Measurements from ENCODE around the gene STOM. TPM values are rescaled to one million over a fixed set of nuclear protein-coding genes. Genes with fewer than 3 reads are reported as not detected.

STOM gene
- total RNA-seq, 2 donors from 2014 or later: 77.9 to 115 TPM

DNA sequence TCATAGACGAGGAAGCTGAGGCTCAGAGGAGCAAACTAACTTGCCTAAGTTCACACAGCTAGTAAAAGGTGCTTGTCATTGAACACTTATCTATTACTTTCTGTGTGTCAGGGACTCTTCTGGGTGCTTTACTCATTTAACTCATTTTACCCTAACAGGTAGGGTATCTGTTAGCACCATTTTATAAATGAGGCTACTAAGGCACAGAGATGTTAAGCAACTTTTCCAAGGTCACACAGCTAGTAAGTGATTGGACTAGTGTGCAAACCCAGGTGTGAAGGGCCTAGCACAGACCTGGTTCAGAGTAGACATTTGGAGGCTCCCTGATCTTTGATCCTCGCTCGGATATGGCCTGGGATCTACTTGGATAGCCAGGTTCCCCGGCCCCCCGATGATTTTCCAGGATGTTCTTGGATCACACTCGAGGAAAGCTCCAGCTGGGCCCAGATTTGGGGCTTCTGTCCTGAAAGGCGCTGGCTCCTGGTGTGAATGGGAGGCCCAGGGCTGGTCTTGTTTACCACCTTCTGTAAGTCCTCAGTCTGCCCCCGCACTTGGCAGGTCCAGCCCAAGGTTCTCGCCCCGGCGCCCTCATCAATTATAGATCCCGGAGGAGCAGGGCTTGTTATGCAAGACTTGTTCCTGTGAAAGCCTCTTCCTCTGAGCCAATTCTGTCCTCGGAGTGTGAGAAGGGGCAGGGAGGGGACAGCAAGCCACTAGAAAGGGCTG lies 64.6 kb downstream of the STOM start:
- H3K27me3 Mint-ChIP-seq: peaks cover 4% of the 10 kb centered on the region
- no peak overlapping the region for H3K4me3 Mint-ChIP-seq
- peaks cover 2% of the 10 kb centered on the region for H3K4me1 Mint-ChIP-seq
- H3K9me3 ChIP-seq (ENCODE audit: control insufficient read depth, low read length, poor library complexity, severe bottlenecking): no peaks in the 10 kb centered on the region
- DNase-seq (no peak), ATAC-seq (no peak)
- H3K36me3 Mint-ChIP-seq (ENCODE audit: low read depth): peaks cover 1% of the 10 kb centered on the region
- no peak overlapping the region for H3K27ac Mint-ChIP-seq

DNA sequence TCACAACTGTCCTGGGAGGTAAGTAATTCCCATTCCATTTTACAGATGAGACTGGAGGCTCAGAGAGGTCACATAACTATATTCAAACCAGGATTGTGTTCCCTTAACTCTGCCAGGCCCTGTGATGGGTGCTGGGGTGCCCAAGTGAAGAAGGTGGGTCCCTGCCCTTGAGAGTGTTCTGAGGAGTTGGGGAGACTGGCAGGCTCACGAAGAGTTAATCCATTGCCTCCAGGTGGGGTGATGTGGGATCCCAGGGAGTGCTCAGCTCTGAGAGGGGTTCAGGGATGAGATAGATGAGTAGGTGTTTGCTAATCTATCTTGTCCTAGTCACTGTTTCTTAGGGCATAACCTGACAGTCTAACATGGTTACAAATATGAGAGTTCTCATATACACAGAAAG lies 65.3 kb downstream of the STOM start:
- ATAC-seq: no peak
- H3K27ac Mint-ChIP-seq: no peak overlapping the region

DNA sequence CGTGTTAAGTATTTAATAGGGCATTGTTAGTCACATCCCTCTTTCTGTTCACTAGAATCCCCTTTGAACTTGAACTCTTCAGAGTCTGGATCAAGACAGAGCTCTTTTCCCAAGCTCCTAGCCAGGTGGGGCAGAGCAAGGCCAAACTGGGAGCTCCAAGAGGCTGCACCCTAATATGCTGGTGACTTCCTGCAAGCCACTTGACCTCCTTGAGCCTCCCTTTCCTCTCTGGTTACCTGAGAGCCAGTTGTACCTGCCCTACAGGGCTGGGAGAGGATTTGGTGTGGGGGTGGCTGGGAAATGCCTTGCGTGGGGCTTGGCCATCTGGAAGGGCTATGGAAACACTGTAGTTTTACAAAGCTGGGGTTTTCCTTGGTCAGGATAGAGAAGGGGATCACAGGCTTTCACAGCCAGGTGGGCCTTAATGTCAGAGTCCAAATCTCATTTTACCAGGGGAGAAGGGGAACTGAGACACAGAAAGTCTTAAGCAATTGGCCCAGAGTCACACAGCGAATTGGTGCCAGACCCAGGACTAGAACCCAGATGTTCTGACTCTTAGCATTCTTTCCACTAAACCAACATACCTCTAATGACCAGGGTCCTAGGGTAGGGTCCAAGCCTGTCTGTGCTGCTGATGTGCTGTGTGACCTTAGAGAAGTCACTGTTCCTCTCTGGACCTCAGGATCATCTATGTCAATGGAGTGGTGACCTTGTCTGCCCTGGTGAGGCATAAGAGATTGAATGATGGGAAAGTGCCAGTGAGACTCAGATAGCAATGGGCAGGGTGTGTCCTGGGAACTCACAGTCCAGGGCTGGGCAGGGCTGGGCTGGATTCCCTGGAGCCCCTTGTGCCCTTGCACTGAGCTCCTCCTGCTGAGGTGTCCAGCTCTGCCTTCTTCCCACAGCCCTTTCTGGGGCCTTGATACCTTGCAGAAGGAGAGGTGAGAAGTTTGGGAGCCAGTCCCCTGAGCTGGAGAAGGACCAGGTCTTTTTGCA lies 66.3 kb downstream of the STOM start:
- peaks cover 10% of the 10 kb centered on the region for H3K4me1 Mint-ChIP-seq
- H3K27ac Mint-ChIP-seq: no peak overlapping the region
- peaks cover 11% of the 10 kb centered on the region for H3K27me3 Mint-ChIP-seq
- DNase-seq (no peak), ATAC-seq (no peak)
- H3K36me3 Mint-ChIP-seq (ENCODE audit: low read depth): peaks cover 8% of the 10 kb centered on the region
- no peaks in the 10 kb centered on the region for H3K9me3 ChIP-seq (ENCODE audit: control insufficient read depth, low read length, poor library complexity, severe bottlenecking)
- no peak overlapping the region for H3K4me3 Mint-ChIP-seq

More for the DNA sequence above, 65.3 kb downstream of the STOM start:
- no peak overlapping the region for H3K4me3 Mint-ChIP-seq
- H3K4me1 Mint-ChIP-seq: peaks cover 8% of the 10 kb centered on the region
- H3K9me3 ChIP-seq (ENCODE audit: control insufficient read depth, low read length, poor library complexity, severe bottlenecking): no peaks in the 10 kb centered on the region
- H3K36me3 Mint-ChIP-seq (ENCODE audit: low read depth): peaks cover 7% of the 10 kb centered on the region
- H3K27me3 Mint-ChIP-seq: peaks cover 11% of the 10 kb centered on the region
- DNase-seq: no peak

DNA sequence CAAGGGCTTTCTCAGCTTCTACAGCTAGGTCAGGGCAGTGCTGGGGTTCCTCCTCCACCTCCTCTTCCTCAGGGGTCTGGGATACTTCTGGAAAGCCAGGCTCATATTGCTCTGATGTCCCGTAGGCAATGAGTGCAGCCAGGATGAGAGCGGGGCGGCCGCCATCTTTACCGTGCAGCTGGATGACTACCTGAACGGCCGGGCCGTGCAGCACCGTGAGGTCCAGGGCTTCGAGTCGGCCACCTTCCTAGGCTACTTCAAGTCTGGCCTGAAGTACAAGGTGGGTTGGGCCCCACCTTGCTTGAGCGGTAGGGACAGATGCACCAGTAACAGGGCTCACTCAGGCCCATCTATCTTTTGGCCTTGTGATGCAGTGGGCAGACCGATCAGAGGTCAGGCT lies 67.3 kb downstream of the STOM start:
- H3K9me3 ChIP-seq (ENCODE audit: control insufficient read depth, low read length, poor library complexity, severe bottlenecking): no peaks in the 10 kb centered on the region
- DNase-seq: no peak
- Mint-ChIP-seq H3K36me3 (ENCODE audit: low read depth) (peaks cover 9% of the 10 kb centered on the region), H3K4me3 (no peak overlapping the region), H3K27ac (no peak overlapping the region), H3K27me3 (peaks cover 20% of the 10 kb centered on the region), H3K4me1 (peaks cover 16% of the 10 kb centered on the region)
- no peak for ATAC-seq

DNA sequence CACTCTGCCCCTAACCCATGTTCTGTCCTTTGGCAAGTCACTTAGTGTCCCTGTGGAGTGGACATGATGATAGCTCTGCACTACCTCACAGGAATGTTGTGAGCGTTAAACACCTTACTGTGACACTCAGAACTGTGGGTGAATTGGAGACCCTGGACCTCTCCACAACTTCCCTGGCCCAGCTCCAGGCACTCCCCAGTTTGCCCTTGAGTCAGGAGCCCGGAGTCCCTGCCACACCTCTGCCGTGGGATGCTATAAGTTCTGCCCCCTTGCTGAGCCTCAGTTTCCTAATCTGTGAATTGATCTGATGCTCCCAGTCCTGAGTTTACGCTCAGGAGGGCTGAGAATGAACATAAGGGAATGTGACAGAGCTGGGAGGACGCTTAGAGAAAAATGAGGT lies 67.7 kb downstream of the STOM start:
- H3K4me3 Mint-ChIP-seq: no peak overlapping the region
- H3K36me3 Mint-ChIP-seq (ENCODE audit: low read depth): peaks cover 9% of the 10 kb centered on the region
- ATAC-seq (no peak), DNase-seq (no peak)
- peaks cover 23% of the 10 kb centered on the region for H3K27me3 Mint-ChIP-seq
- no peaks in the 10 kb centered on the region for H3K9me3 ChIP-seq (ENCODE audit: control insufficient read depth, low read length, poor library complexity, severe bottlenecking)
- no peak overlapping the region for H3K27ac Mint-ChIP-seq
- peaks cover 16% of the 10 kb centered on the region for H3K4me1 Mint-ChIP-seq

DNA sequence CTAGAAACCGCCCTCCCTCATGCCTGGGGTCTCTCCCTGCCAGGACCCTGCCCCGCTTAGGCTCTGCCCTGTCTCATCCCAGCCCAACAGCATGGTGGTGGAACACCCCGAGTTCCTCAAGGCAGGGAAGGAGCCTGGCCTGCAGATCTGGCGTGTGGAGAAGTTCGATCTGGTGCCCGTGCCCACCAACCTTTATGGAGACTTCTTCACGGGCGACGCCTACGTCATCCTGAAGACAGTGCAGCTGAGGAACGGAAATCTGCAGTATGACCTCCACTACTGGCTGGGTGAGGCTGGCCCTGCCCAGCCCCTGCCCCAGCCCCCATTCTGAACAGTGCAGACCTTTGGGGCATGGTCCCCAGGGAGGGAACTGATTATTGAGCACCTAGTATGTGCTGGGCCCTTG lies 68.2 kb downstream of the STOM start:
- peaks cover 23% of the 10 kb centered on the region for H3K27me3 Mint-ChIP-seq
- peaks cover 9% of the 10 kb centered on the region for H3K36me3 Mint-ChIP-seq (ENCODE audit: low read depth)
- DNase-seq (no peak), ATAC-seq (no peak)
- H3K9me3 ChIP-seq (ENCODE audit: control insufficient read depth, low read length, poor library complexity, severe bottlenecking): no peaks in the 10 kb centered on the region
- H3K4me3 Mint-ChIP-seq: no peak overlapping the region
- peaks cover 16% of the 10 kb centered on the region for H3K4me1 Mint-ChIP-seq
- H3K27ac Mint-ChIP-seq: no peak overlapping the region

DNA sequence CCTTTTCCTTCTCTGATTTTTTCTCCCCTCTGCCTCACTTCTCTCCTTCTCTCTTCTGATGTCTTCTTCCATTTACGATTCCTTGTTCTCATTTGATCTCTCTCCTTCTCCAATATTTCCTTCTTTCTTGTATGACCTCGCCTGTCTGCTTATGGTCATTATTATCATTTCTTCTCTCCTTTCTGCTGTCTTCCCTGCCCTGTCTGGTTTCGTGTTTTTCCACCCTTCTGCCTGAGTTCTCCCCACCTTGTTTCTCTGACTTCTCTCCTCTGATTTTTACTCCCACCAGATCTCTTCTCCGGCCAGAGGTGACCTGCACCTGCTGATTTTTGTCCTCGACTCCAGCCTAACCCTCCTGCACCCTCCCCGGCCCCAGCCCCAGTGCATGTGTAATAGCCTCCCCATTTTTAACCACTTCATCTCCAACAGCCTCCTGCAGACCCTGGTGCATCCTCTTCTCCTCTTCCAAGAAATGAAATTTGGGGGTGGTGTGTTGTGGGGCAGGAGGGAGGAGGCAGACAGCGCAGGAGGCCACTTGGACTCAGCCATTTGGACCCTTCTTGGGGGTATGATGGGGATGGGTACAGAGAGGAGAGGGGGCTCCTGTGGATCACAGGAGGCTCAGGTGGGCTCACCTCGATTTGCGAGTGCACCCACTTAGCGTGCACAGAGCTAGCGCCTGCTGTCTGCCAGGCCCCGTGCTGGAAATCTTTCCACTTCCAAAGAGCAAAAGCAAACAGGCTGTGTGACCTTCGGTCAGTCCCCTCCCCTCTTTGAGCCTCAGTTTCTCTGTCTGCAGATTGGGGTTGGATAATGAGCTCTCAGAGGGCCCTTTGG lies 69.5 kb downstream of the STOM start:
- peak overlapping the region; percentile 94 for H3K4me3 Mint-ChIP-seq
- peak overlapping the region; percentile 67 for H3K27ac Mint-ChIP-seq
- ATAC-seq: no peak
- H3K9me3 ChIP-seq (ENCODE audit: control insufficient read depth, low read length, poor library complexity, severe bottlenecking): no peaks in the 10 kb centered on the region
- H3K36me3 Mint-ChIP-seq (ENCODE audit: low read depth): peaks cover 9% of the 10 kb centered on the region
- DNase-seq: no peak
- peaks cover 23% of the 10 kb centered on the region for H3K27me3 Mint-ChIP-seq
- peaks cover 16% of the 10 kb centered on the region for H3K4me1 Mint-ChIP-seq

DNA sequence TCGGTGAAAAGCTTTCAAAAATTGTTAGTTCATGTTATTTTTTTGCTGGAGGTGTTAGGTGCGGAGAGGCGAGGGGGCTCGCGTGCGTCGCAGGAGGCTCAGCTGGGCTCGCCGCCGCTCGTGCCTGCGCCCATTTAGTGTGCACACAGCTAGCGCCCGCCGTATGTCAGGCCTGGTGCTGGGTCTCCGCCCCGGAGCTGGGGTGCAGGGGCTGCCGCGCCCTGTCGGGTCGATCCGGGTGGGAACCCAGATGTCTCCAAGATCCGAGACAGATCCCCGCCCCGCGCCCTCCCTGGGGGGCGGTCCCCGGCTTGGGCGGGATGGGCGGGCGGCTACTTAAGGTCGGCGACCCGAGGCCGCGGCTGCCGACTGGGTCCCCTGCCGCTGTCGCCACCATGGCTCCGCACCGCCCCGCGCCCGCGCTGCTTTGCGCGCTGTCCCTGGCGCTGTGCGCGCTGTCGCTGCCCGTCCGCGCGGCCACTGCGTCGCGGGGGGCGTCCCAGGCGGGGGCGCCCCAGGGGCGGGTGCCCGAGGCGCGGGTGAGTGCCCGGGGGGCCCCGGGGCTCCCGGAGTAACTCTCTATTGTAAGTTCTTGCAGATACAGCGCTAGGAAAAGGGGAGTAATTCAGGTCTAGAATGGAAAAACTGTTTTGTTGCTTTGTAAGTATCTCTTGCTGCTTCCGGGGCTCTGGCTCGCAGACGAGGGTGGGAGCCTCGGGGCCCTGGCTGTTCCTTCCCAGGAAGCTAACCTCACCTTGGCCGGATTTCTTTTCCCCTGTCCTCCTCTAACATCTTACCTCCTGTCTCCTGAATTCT lies 70.4 kb downstream of the STOM start:
- Mint-ChIP-seq H3K4me3 (peak overlapping the region; percentile 94), H3K4me1 (peaks cover 16% of the 10 kb centered on the region), H3K27me3 (peaks cover 28% of the 10 kb centered on the region), H3K27ac (peak overlapping the region; percentile 67), H3K36me3 (ENCODE audit: low read depth) (peaks cover 11% of the 10 kb centered on the region)
- DNase-seq (no peak), ATAC-seq (peak; percentile 63)
- no peaks in the 10 kb centered on the region for H3K9me3 ChIP-seq (ENCODE audit: control insufficient read depth, low read length, poor library complexity, severe bottlenecking)

DNA sequence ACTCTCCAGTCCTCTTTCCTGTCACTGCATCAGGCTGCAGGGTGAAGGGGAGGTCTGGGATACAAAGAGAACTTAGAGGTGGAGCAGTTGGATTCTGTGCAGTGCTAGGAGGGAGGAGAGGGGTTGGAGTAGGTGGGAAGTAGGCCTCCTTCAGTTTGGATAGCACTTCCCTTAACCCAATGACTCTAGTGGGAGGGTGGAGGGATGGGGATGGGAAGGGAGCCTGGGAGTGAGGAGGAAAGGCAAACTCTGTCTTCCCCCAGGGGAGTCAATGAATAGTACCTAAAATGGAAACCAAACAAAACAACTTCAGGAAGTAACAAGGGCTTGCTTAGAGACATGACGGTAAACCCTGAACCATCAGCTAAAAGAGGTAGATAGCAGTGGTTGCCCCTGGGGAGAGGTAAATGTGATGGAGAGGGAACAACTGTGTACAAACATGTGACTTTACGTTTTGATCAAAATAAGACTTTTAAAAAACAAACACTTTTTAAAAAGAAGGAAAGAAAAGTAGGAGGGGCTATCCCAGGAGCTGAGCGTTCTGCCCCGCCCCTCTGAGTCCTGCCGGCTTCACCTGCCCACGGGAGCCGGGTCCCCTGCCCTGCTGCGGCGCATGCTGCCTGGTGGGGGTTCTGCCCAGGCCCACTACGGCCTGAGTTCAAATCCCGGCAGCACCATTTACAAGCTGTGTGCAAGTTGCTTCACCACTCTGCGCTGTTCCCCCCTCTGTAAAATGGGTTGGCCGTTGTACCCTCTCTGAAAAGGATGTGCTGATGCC lies 71.2 kb downstream of the STOM start:
- peak; percentile 20 for ATAC-seq
- H3K4me1 Mint-ChIP-seq: peaks cover 16% of the 10 kb centered on the region

DNA sequence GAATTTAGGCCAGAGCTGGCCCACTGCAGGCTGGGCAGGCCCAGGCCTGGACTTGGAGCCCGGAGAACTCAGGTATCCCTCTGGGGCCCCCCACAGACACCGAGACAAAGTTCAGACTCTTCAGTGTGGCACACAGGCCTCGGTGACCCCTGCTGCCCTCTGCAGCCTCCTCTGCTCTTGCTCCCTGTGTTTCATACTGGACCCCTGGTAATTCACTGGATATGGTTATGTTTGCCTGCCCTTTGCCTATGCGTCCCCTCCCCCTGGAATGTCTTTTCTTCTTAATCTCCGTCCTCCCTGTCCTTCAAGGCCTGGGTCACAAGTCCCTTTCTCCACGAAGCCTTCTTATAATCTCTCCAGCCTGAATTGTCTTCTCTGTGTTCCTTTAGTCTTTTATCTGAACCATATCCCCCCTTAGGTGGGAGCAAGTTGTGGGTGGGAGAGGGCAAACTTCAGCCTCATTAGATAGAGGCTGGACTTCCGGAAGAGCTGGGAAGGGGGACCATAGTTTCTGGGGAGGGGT lies 72.0 kb downstream of the STOM start:
- no peak for ATAC-seq
- peaks cover 28% of the 10 kb centered on the region for H3K27me3 Mint-ChIP-seq
- peaks cover 16% of the 10 kb centered on the region for H3K4me1 Mint-ChIP-seq
- H3K27ac Mint-ChIP-seq: peak overlapping the region; percentile 45
- DNase-seq: no peak
- peak overlapping the region; percentile 75 for H3K4me3 Mint-ChIP-seq
- no peaks in the 10 kb centered on the region for H3K9me3 ChIP-seq (ENCODE audit: control insufficient read depth, low read length, poor library complexity, severe bottlenecking)
- H3K36me3 Mint-ChIP-seq (ENCODE audit: low read depth): peaks cover 11% of the 10 kb centered on the region

More for the DNA sequence above, 71.2 kb downstream of the STOM start:
- DNase-seq: no peak
- Mint-ChIP-seq H3K27ac (peak overlapping the region; percentile 45), H3K4me3 (peak overlapping the region; percentile 75), H3K27me3 (peaks cover 28% of the 10 kb centered on the region), H3K36me3 (ENCODE audit: low read depth) (peaks cover 11% of the 10 kb centered on the region)
- H3K9me3 ChIP-seq (ENCODE audit: control insufficient read depth, low read length, poor library complexity, severe bottlenecking): no peaks in the 10 kb centered on the region

DNA sequence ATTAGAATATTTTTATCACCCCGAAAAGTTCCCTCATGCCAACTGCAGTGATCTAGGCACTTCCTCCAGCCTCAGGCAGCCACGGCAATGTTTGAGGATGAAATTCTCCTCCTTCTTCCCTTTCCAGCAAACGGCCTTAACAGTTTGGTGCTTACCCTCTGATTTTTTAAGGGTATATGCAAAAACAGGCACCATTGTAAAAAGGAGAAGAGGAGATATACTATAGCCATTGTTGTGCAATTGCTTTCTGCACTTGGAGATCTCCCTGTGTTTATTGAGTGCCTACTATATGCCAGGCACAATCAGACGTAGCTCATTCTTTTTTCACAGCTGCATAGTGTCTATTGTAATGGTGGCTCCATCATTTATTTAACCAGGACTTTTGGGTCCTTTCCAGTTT lies 72.7 kb downstream of the STOM start:
- no peak overlapping the region for H3K27ac Mint-ChIP-seq

More for the DNA sequence above, 72.7 kb downstream of the STOM start:
- peaks cover 16% of the 10 kb centered on the region for H3K4me1 Mint-ChIP-seq
- ATAC-seq (no peak), DNase-seq (no peak)
- H3K27me3 Mint-ChIP-seq: peaks cover 28% of the 10 kb centered on the region
- H3K4me3 Mint-ChIP-seq: no peak overlapping the region
- H3K36me3 Mint-ChIP-seq (ENCODE audit: low read depth): peaks cover 11% of the 10 kb centered on the region
- H3K9me3 ChIP-seq (ENCODE audit: control insufficient read depth, low read length, poor library complexity, severe bottlenecking): no peaks in the 10 kb centered on the region
